Panc1 (cell line): Measurements from ENCODE around the gene HADHA. TPM values are rescaled to one million over a fixed set of nuclear protein-coding genes. Genes with fewer than 3 reads are reported as not detected.

Source experiments
- ATAC-seq: fragments of 200-7000 bp; cut with Tn5 transposase; 2 replicates; pipeline ENCODE4 v1.9.1; 2020; ENCODE audit warnings: mild to moderate bottlenecking, moderate library complexity
- BruUV-seq: library from RNA; stranded (reverse); fragments of 400-500 nt; replicated peaks from 2 replicates; lab custom pipeline; 2021; lab: Mats Ljungman, UMichigan
- CTCF ChIA-PET: fragments of 300-600 bp; sonication (Branson Sonifier 250); formaldehyde crosslinking; loops from one replicate; lab custom pipeline; 2022; ENCODE audit warnings: antibody characterized with exemption; lab: Charles Lee
- POLR2A ChIA-PET: fragments of 300-600 bp; sonication (Branson Sonifier 250); formaldehyde crosslinking; loops from one replicate; lab custom pipeline; 2022; ENCODE audit warnings: antibody characterized with exemption; lab: Charles Lee
- DNase-seq: peaks from one replicate; pipeline ENCODE4 v3.0.0-alpha.2; 2010; ENCODE audit warnings: low read depth, low spot score
- H3K27ac ChIP-seq: 2 replicates; pipeline ENCODE4 v1.5.1; 2011; ENCODE audit warnings: mild to moderate bottlenecking, low read length, inconsistent platforms
- H3K27me3 ChIP-seq: fragments of 200-500 bp; sonication (Bioruptor generic); 2 replicates; pipeline ENCODE4 v1.6.0; 2014; ENCODE audit warnings: low read length, inconsistent platforms; ENCODE audit not compliant: control insufficient read depth, insufficient read depth
- H3K36me3 ChIP-seq: fragments of 200-500 bp; sonication (Bioruptor generic); 2 replicates; pipeline ENCODE4 v1.5.1; 2014; ENCODE audit warnings: inconsistent platforms, mild to moderate bottlenecking, low read length, moderate library complexity; ENCODE audit not compliant: control insufficient read depth, insufficient read depth
- H3K4me1 ChIP-seq: 2 replicates; pipeline ENCODE4 v1.5.1; 2011; ENCODE audit warnings: inconsistent platforms, mild to moderate bottlenecking, low read length, moderate library complexity; ENCODE audit not compliant: control insufficient read depth, insufficient read depth
- H3K4me3 ChIP-seq, 2 experiments: 2 replicates each; pipeline ENCODE4 v1.5.1; 2011 to 2012; ENCODE audit warnings: low read depth in 2 of 2, low read length in 2 of 2, mild to moderate bottlenecking in 2 of 2, inconsistent platforms in 1 of 2, moderate library complexity in 1 of 2
- H3K9me3 ChIP-seq: fragments of 200-500 bp; sonication (Bioruptor generic); 2 replicates; pipeline ENCODE4 v1.5.1; 2014; ENCODE audit warnings: low read depth, mild to moderate bottlenecking, inconsistent platforms, low read length, moderate library complexity; ENCODE audit not compliant: control insufficient read depth, insufficient read depth
- POLR2AphosphoS5 ChIP-seq: IDR thresholded peaks from 2 replicates; pipeline ENCODE4 v1.6.1; 2012; ENCODE audit warnings: mild to moderate bottlenecking, low read depth, low read length, moderate library complexity
- SIN3A ChIP-seq: IDR thresholded peaks from 2 replicates; pipeline ENCODE4 v1.6.1; 2012; ENCODE audit warnings: low read depth, mild to moderate bottlenecking, low read length, moderate library complexity, borderline replicate concordance; ENCODE audit not compliant: insufficient read depth
- TCF7L2 ChIP-seq: IDR thresholded peaks from 2 replicates; pipeline ENCODE4 v1.6.1; 2011; ENCODE audit warnings: mild to moderate bottlenecking, low read depth, low read length, inconsistent platforms
- in situ Hi-C: cut with HindIII; loops from 2 replicates; pipeline ENCODE4 v1.10.0; 2016; ENCODE audit warnings: low sequenced_read_pairs, low pct_unique_long_range_greater_than_20kb
- intact Hi-C: fragments of 100-400 bp; cut with micrococcal nuclease; formaldehyde crosslinking; loops from one replicate; pipeline ENCODE4 v1.10.0; 2022; ENCODE audit not compliant: unreplicated experiment
- total RNA-seq: library from RNA; stranded (reverse); gene quantifications from one replicate; pipeline ENCODE4 v1.2.1, GENCODE V29; 2021; ENCODE audit not compliant: unreplicated experiment
- TF ChIP-seq, protein P1 (sequence below), 2 experiments: IDR thresholded peaks; 2 replicates each; pipeline ENCODE4 v1.6.1; 2011 to 2012; ENCODE audit warnings: low read depth in 2 of 2, control low read depth in 1 of 2, low read length in 1 of 2, mild to moderate bottlenecking in 1 of 2, moderate library complexity in 1 of 2; ENCODE audit not compliant: insufficient read depth in 1 of 2
- TF ChIP-seq, protein P2 (sequence below): fragments of 450-650 bp; IDR thresholded peaks from 2 replicates; pipeline ENCODE4 v1.5.1; 2017; ENCODE audit warnings: mild to moderate bottlenecking

Gene HADHA
- total RNA-seq, 1 experiment from 2014 or later, result 148 TPM

DNA sequence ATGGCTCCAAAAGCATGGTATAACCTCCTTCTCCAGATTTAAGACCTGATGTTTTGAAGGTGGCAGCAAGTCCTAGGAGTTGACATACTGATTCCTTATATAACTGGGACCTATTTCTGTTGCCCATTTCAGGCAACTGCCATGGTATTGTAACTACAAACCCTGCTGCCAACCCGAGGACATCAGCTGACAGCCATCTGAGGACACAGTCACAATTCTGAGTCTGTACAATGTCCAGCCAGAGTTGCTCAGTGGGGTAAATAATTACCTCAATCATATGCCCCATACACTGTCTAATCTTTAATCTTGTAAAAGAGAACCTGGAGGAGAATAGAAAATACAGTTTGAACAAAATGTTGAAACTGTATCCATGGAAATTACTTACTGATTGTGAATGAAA lies 80.2 kb downstream of the HADHA start:
- no peak overlapping the region for H3K4me3 ChIP-seq
- H3K4me1 ChIP-seq, result no peaks in the 10 kb centered on the region
- CTCF ChIA-PET, result no interaction called here
- TF ChIP-seq, protein P1, sequence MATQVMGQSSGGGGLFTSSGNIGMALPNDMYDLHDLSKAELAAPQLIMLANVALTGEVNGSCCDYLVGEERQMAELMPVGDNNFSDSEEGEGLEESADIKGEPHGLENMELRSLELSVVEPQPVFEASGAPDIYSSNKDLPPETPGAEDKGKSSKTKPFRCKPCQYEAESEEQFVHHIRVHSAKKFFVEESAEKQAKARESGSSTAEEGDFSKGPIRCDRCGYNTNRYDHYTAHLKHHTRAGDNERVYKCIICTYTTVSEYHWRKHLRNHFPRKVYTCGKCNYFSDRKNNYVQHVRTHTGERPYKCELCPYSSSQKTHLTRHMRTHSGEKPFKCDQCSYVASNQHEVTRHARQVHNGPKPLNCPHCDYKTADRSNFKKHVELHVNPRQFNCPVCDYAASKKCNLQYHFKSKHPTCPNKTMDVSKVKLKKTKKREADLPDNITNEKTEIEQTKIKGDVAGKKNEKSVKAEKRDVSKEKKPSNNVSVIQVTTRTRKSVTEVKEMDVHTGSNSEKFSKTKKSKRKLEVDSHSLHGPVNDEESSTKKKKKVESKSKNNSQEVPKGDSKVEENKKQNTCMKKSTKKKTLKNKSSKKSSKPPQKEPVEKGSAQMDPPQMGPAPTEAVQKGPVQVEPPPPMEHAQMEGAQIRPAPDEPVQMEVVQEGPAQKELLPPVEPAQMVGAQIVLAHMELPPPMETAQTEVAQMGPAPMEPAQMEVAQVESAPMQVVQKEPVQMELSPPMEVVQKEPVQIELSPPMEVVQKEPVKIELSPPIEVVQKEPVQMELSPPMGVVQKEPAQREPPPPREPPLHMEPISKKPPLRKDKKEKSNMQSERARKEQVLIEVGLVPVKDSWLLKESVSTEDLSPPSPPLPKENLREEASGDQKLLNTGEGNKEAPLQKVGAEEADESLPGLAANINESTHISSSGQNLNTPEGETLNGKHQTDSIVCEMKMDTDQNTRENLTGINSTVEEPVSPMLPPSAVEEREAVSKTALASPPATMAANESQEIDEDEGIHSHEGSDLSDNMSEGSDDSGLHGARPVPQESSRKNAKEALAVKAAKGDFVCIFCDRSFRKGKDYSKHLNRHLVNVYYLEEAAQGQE (IDR thresholded peaks at IDR 0.05; ENCODE audit: insufficient read depth in 1 of 2, low read depth in 2 of 2, low read length in 1 of 2), result no peak
- TF ChIP-seq POLR2AphosphoS5 (no peak), TCF7L2 (no peak), SIN3A (no peak)
- TF ChIP-seq, protein P2, sequence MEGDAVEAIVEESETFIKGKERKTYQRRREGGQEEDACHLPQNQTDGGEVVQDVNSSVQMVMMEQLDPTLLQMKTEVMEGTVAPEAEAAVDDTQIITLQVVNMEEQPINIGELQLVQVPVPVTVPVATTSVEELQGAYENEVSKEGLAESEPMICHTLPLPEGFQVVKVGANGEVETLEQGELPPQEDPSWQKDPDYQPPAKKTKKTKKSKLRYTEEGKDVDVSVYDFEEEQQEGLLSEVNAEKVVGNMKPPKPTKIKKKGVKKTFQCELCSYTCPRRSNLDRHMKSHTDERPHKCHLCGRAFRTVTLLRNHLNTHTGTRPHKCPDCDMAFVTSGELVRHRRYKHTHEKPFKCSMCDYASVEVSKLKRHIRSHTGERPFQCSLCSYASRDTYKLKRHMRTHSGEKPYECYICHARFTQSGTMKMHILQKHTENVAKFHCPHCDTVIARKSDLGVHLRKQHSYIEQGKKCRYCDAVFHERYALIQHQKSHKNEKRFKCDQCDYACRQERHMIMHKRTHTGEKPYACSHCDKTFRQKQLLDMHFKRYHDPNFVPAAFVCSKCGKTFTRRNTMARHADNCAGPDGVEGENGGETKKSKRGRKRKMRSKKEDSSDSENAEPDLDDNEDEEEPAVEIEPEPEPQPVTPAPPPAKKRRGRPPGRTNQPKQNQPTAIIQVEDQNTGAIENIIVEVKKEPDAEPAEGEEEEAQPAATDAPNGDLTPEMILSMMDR, result no peak
- H3K27me3 ChIP-seq, result no peaks in the 10 kb centered on the region
- DNase-seq (no peak), ATAC-seq (no peak)
- in situ Hi-C loops, result no loop called here
- BruUV-seq, result no TSS peak
- no peaks in the 10 kb centered on the region for H3K36me3 ChIP-seq
- H3K9me3 ChIP-seq, result no peaks in the 10 kb centered on the region
- H3K27ac ChIP-seq, result no peak overlapping the region
- intact Hi-C loops, result no loop called here
- POLR2A ChIA-PET, result no interaction called here

DNA sequence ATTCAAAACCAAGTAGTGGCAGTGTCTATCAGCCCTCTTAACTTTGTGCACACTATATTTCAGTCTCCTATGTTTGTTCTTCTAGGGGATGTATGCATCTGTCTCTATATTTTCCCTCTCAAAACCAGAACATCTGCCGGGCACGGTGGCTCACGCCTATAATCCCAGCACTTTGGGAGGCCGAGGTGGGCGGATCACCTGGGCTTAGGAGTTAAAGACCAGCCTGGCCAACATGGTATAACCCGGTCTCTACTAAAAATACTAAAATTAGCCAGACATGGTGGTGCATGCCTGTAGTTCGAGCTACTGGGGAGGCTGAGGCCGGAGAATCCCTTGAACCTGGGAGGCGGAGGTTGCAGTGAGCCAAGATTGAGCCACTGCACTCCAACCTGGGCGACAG lies 81.5 kb downstream of the HADHA start:
- ATAC-seq, result no peak
- H3K4me1 ChIP-seq, result no peaks in the 10 kb centered on the region
- no peak overlapping the region for H3K4me3 ChIP-seq
- intact Hi-C loops (no loop called here), in situ Hi-C loops (no loop called here)
- H3K27ac ChIP-seq, result no peak overlapping the region
- no peaks in the 10 kb centered on the region for H3K36me3 ChIP-seq
- CTCF ChIA-PET, result no interaction called here
- BruUV-seq, result no TSS peak
- POLR2A ChIA-PET, result no interaction called here
- TF ChIP-seq, protein P2, result no peak
- no peaks in the 10 kb centered on the region for H3K9me3 ChIP-seq
- no peaks in the 10 kb centered on the region for H3K27me3 ChIP-seq
- DNase-seq, result no peak

DNA sequence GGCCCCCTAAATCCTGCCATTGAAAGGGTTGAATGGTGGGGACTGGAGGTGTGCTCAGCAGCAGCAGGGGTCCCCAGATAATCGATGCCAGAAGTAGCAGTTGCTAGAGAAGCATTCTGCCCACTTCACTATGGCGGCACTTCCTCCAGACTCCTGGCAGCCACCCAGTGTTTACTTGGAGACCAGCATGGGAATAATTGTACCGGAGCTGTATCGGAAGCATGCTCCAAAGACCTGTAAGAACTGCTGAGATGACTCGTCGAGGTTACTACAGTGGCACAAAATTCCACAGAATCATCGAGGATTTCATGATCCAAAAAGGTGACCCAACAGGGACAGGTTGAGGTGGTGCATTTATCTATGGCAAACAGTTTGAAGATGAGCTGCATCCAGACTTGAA lies 82.5 kb downstream of the HADHA start:
- in situ Hi-C loops, result no loop called here
- CTCF ChIA-PET, result no interaction called here

More for the DNA sequence above, 82.5 kb downstream of the HADHA start:
- POLR2A ChIA-PET, result no interaction called here
- no peak overlapping the region for H3K4me3 ChIP-seq
- BruUV-seq, result no TSS peak
- H3K27ac ChIP-seq, result no peak overlapping the region
- no peaks in the 10 kb centered on the region for H3K4me1 ChIP-seq
- TF ChIP-seq, protein P1 (IDR thresholded peaks at IDR 0.05; ENCODE audit: insufficient read depth in 1 of 2, low read depth in 2 of 2, low read length in 1 of 2), result no peak
- TF ChIP-seq, protein P2, result no peak
- TF ChIP-seq SIN3A, result no peak
- TF ChIP-seq TCF7L2, result no peak
- no peaks in the 10 kb centered on the region for H3K9me3 ChIP-seq
- H3K27me3 ChIP-seq, result no peaks in the 10 kb centered on the region
- intact Hi-C loops, result no loop called here
- ATAC-seq (no peak), DNase-seq (no peak)
- no peaks in the 10 kb centered on the region for H3K36me3 ChIP-seq
